Measurements from ENCODE around the gene FXYD2.

The FXYD2 gene

DNA sequence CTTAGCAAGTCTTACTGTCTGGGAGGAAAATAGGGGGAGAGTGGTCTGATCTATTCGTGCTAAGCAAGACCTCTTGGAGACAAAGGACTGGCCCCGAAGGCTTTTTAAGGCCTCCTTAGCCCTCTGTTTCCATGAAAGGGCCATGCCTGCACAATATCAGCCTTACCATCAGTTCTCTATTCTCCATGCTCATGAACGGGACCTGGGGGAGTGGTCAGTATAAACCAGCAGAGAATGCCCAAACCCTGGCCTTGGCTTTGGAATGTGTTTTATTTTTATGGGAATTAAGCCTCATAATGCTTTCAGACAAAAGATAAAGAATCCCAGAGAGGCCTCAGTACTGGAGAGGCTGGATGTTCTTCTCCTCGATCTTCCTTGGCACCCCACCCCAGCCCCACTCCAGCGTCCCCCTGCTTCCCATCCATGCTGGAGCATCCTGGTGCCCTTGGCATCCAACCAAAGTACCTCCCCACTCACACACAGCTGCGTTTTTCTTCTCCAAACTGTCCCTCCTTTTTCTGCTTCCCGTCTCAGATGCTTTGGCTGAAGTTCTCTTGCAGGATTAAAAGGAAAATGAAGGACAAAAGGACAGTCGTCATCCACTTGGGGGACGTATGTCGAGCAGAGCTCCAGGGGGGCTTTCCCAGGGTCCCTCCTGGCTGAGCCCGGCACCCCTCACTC lies 33.3 kb upstream of the FXYD2 start:
- no peak for DNase-seq

DNA sequence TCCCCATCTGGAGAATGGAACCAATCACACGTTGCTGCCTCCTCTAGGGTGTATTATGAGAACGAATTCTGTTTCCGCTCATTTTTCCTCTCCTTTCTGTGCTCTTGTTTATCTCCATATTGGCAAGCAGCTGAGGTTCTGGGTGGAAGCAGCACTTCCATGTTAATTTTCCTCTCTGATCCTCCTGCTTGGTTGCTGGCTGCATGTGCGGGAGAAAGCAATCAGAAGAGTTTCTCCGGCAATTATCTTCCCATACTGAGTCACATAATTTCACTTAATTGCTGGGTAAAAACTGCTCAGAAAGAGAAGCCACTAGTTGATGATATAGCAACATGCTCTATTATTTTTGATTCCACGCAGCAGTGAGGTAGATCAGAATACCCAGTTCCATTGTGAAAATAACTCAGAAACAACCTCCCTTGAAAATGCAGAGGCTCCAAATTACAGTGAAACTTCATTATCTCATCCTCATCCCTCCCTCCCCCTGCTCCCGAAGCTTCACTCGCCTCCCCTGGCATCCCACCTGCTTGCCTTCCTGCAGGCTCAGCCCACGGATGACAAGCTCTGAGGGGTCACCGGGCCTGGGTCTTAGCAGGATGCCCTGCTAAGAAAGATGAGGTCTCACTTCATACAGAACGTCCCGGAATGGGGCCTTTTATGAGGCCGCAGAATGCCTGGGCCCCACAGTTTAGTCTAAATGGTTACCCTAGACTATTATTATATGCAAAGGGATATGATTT lies 31.5 kb upstream of the FXYD2 start:
- DNase-seq, result peak; percentile 49

DNA sequence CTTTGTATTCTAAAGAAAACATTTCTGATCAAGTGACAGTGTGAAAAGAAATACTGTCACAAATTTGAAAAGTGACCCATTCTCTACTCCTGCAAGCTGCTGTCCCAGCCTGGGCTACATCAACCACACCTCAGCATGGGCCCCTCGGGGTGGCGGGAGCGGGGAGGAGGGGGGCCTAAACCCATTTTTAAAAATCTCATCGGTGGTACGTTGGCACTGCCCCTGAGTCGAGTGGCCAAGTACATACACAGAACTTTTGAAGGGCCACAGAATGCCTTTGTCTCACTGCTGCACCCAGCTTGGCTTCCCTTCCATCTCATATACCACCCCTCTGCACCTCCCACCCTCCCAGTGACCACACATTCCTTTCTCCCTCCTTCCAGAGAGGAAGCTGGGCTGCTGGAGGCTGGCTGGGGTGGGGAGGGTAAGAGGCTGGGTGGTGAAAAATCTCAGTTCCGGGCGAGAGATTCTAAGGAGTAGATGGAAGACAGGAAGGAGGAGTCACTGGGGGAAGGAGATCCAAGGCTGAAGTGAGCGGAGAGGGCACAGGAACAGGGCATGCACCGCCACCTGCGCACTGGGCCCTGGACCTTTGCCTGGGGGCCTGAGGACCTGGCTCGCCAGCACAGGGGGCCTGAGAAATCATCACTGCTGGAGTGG lies 30.8 kb upstream of the FXYD2 start:
- no peak for DNase-seq

DNA sequence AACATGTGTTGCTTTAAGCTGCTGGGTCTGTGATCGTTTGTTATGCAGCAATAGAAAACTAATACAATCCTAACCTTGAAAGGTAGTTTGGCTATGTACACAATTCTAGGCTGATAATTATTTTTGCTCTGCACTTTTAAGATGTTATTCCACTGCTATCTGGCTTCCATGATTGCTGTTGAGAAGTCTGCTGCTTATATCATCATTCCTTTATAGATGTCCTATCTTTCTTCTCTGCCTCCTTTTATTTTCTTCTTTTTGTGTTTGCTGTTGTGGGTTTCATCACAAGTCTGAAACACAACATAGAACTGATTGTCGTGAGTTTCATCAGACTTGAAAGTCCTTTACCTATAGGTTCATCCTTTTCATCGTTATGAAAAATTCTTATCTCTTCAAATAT lies 27.8 kb upstream of the FXYD2 start:
- no peak for DNase-seq

GRCh38 chr11:117851852-117852251 lies 27.3 kb upstream of the FXYD2 start:
- no peak for DNase-seq

GRCh38 chr11:117851106-117851505 lies 26.6 kb upstream of the FXYD2 start:
- no peak for DNase-seq

- no peak for DNase-seq
Measured at GRCh38 chr11:117849781-117850414, 25.4 kb upstream of the FXYD2 start.

DNA sequence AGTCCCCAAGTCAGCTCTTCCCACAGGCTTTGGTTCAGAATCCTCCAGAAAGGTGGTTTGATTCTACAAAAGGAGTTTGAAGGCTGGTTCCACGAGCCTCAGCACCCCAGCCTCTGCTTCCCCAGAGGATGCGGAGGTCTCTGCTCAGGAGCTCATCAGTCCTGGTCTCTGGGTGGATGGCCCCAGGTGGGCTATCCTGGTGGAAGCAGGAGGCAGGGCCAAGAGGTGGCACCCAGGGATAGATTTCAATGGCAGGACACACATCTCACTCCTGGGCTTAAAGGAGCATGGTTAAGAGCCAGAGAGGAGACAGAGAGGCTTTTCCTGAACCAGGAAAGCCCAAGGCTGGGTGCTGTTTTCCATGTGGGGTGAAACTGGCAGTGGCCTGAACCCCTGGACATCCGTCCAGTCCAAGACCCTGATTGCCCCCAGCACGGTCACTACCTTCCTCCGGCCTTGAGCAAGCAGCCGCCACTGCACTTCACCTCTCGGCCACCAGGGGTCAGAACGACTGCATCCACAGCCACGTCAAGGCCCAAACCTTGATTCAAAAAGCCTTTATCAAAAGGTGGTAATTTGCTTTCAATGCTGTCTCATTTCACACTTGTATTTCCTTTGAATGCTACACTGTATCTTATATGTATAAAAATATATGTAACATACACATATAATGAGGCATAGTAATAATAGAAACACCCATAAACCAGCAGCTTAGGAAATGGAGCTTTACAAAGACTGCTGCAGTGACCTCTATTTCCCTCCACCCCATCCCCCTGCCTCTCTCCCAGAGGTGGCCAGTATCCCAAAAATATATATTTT lies 19.3 kb upstream of the FXYD2 start:
- DNase-seq, result peak; percentile 26

GRCh38 chr11:117842131-117842941 lies 17.8 kb upstream of the FXYD2 start:
- no peak for DNase-seq

- DNase-seq, result no peak
Measured at GRCh38 chr11:117841551-117842031, 17.0 kb upstream of the FXYD2 start.

GRCh38 chr11:117840881-117841550 lies 16.5 kb upstream of the FXYD2 start:
- no peak for DNase-seq

GRCh38 chr11:117839936-117840813 lies 15.6 kb upstream of the FXYD2 start:
- DNase-seq, result no peak

GRCh38 chr11:117839380-117839881 lies 14.9 kb upstream of the FXYD2 start:
- DNase-seq, result no peak

DNA sequence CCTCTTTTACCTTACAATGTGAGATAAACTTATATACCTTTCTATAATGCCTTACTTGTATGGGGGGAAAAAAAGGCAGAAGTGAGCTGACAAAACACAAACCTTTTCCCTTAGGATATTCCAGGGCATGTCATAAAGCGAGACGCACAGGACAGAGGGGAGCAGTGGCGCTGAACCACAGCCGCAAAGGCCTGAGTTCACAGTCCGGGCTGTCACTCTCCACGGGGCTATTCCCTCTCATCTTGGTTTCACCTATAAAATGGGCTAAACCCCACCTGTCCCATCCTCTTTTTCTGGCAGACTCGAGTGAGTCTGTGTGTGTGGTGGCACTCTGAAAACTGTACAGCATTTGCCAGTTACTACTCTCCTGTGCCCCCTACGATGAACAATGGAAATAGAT lies 14.4 kb upstream of the FXYD2 start:
- no peak for DNase-seq

DNA sequence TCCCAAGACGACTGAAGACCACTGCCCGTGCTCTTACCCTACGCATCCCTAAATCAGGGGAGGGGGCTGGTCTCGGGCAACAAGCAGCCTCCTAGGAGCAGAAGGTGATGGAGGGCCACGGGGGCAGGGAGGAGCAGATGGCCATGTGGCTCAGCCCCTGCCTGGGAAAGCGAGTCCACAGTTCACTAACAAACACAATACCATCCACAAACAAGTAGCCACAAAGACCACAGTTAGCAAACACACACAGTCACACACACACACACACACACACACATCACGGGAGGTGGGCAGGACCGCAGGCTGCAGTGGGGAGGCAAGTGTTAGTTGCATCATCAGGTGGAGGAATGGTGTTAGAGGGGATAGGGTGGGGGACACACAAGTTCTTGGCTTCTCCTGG lies 13.2 kb upstream of the FXYD2 start:
- DNase-seq, result no peak

DNA sequence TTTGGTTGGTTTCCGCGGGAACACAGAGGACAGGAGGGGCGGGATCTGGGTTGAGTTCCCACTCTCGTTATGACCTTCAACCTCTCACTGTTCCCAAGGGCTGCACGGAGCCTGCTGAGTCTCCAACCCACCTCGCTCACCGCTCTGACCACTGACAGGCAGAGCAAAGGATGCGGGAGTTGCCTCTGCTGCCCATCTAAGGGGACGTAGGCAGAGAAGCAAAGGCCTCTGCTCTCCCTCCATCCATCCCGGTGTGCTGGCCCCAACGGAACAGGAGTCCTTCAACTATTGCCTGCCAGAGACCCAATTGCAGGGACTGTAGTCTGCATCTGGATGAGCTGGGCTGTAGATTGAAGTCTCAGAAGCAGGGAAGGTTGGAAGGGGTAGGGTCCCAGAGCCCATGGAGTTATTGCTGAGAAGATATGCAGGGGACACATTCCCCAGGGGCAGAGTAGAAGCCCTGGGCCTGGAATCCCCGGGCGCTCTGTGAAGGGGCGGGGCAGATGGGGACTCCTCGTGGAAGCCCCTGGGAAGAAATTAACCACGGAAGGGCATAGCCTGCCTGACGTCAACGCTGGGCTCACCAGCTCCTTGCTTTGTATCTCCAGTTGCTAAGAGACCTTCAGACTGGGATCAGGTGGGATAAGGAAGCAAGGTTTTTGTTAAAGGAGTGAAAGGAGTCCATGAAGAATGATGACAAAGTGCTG lies 12.7 kb upstream of the FXYD2 start:
- DNase-seq, result no peak

- no peak for DNase-seq
Measured at GRCh38 chr11:117836077-117836960, 11.8 kb upstream of the FXYD2 start.

- no peak for DNase-seq
Measured at GRCh38 chr11:117835576-117835975, 11.0 kb upstream of the FXYD2 start.
